HepG2 (cell line): ENCODE data around the gene TCTA. TPM values are rescaled to one million over a fixed set of nuclear protein-coding genes. Genes with fewer than 3 reads are reported as not detected.

ENCODE experiments used
- ATAC-seq: fragments of 200-7000 bp; cut with Tn5 transposase; 3 replicates; pipeline ENCODE4 v1.9.1; 2020; ENCODE audit warnings: mild to moderate bottlenecking, moderate library complexity
- BruUV-seq: library from RNA; stranded (reverse); fragments of 400-500 nt; replicated peaks from 2 replicates; lab custom pipeline; 2021; lab: Mats Ljungman, UMichigan
- CTCF ChIA-PET: fragments of 300-600 bp; formaldehyde crosslinking; extraction: SDS; loops from one replicate; lab custom pipeline; 2021; ENCODE audit warnings: low total read pairs, inconsistent platforms, low intra/inter-chr PET ratio; lab: Yijun Ruan, JAX
- POLR2A ChIA-PET: fragments of 350-600 bp; sonication (Branson Sonifier 250); formaldehyde crosslinking; loops from one replicate; lab custom pipeline; 2020; ENCODE audit warnings: antibody characterized with exemption, inconsistent platforms; lab: Yijun Ruan, JAX
- DNase-seq: peaks from one replicate; pipeline ENCODE4 v3.0.0-alpha.2; 2015; ENCODE audit warnings: low spot score
- FAIRE-seq: peaks from 3 replicates; lab custom pipeline; 2011; peaks lifted over from hg19 to GRCh38; lab: Jason Lieb, UNC
- H2AFZ ChIP-seq: one replicate; pipeline ENCODE4 v1.6.1; 2011; ENCODE audit warnings: low read length, inconsistent platforms
- H3K27ac ChIP-seq: fragments of 300-600 bp; 3 replicates; pipeline ENCODE4 v1.8.0; 2011; ENCODE audit warnings: mixed run types, mild to moderate bottlenecking, mixed read lengths, low read length, inconsistent platforms; ENCODE audit not compliant: insufficient read depth; ENCODE audit errors: extremely low read length
- H3K27me3 ChIP-seq, 2 experiments: fragments of 200-600 bp in 1 of 2; 2 replicates in 1 of 2; 3 replicates in 1 of 2; pipeline versions ENCODE4 v1.6.0 to v1.8.0; 2011; ENCODE audit warnings: low read length in 2 of 2, mild to moderate bottlenecking in 2 of 2, moderate library complexity in 2 of 2, inconsistent platforms in 1 of 2; ENCODE audit not compliant: insufficient read depth in 2 of 2, control insufficient read depth in 1 of 2
- H3K36me3 ChIP-seq, 2 experiments: fragments of 200-600 bp in 1 of 2; replicated peaks in 1 of 2; 2 replicates in 1 of 2; 3 replicates in 1 of 2; pipeline versions ENCODE4 v1.5.1 to v1.8.0; 2011; ENCODE audit warnings: low read length in 2 of 2, inconsistent platforms in 1 of 2; ENCODE audit not compliant: insufficient read depth in 2 of 2, control insufficient read depth in 1 of 2
- H3K4me1 ChIP-seq: 2 replicates; pipeline ENCODE4 v1.5.1; 2012; ENCODE audit warnings: low read length, inconsistent platforms; ENCODE audit not compliant: insufficient read depth
- H3K4me2 ChIP-seq: 2 replicates; pipeline ENCODE4 v1.6.0; 2011; ENCODE audit warnings: low read depth, low read length, inconsistent platforms
- H3K4me3 ChIP-seq, 3 experiments: fragments of 200-600 bp in 1 of 3; sonication (generic), shearing (Covaris generic) in 1 of 3; replicated peaks in 1 of 3; 2 replicates each; pipeline ENCODE4 v1.5.1; 2011 to 2016; ENCODE audit warnings: low read length in 3 of 3, inconsistent platforms in 2 of 3, low read depth in 2 of 3, mild to moderate bottlenecking in 2 of 3, control low read depth in 1 of 3, mixed read lengths in 1 of 3; ENCODE audit not compliant: insufficient read depth in 1 of 3
- H3K79me2 ChIP-seq: one replicate; pipeline ENCODE4 v1.6.1; 2011; ENCODE audit warnings: low read length, inconsistent platforms; ENCODE audit not compliant: insufficient read depth
- H3K9ac ChIP-seq: 2 replicates; pipeline ENCODE4 v1.6.0; 2011; ENCODE audit warnings: mild to moderate bottlenecking, low read depth, low read length, inconsistent platforms; ENCODE audit not compliant: insufficient read depth
- H3K9me3 ChIP-seq: 2 replicates; pipeline ENCODE4 v1.5.1; 2012; ENCODE audit warnings: mild to moderate bottlenecking, low read length
- H4K20me1 ChIP-seq: 2 replicates; pipeline ENCODE4 v1.6.0; 2011; ENCODE audit warnings: inconsistent platforms, mild to moderate bottlenecking, low read length, moderate library complexity; ENCODE audit not compliant: insufficient read depth
- GRHL1 ChIP-seq: sonication (generic); formaldehyde crosslinking; conservative IDR thresholded peaks from 2 replicates; pipeline ENCODE4 v1.8.0; 2022; ENCODE audit warnings: missing genetic modification reagents
- GZF1 ChIP-seq: sonication (generic); formaldehyde crosslinking; IDR thresholded peaks from 2 replicates; pipeline ENCODE4 v1.5.1; 2020; ENCODE audit warnings: mild to moderate bottlenecking, missing genetic modification reagents
- KDM1A ChIP-seq: IDR thresholded peaks from 2 replicates; pipeline ENCODE4 v1.6.1; 2016; ENCODE audit warnings: missing compliant biosample characterization
- RCOR2 ChIP-seq: IDR thresholded peaks from 2 replicates; pipeline ENCODE4 v1.6.1; 2016; ENCODE audit warnings: missing biosample characterization, missing genetic modification reagents
- SIX1 ChIP-seq: sonication (generic); formaldehyde crosslinking; IDR thresholded peaks from 2 replicates; pipeline ENCODE4 v1.4.0; 2020; ENCODE audit warnings: missing genetic modification reagents, borderline replicate concordance
- SPEN ChIP-seq: sonication (generic); formaldehyde crosslinking; IDR thresholded peaks from 2 replicates; pipeline ENCODE4 v1.5.1; 2020; ENCODE audit warnings: low read depth, mild to moderate bottlenecking, missing genetic modification reagents
- ZNF629 ChIP-seq: sonication (generic); formaldehyde crosslinking; conservative IDR thresholded peaks from 2 replicates; pipeline ENCODE4 v1.5.0; 2020; ENCODE audit warnings: missing genetic modification reagents
- WGBS: methylation state at CpG from one replicate; pipeline ENCODE4 v1.1.6; 2017; ENCODE audit warnings: low lambda C conversion rate; 5-methylcytosine and 5-hydroxymethylcytosine counted together
- in situ Hi-C: cut with HindIII; loops from 2 replicates; pipeline ENCODE4 v1.10.0; 2017; ENCODE audit warnings: low pct_unique_long_range_greater_than_20kb; ENCODE audit not compliant: extremely low pct_ligation_motif_present
- intact Hi-C: fragments of 100-400 bp; cut with micrococcal nuclease; formaldehyde crosslinking; loops from one replicate; pipeline ENCODE4 v1.10.0; 2022; ENCODE audit not compliant: unreplicated experiment
- polyA plus RNA-seq, 8 experiments: library from polyadenylated mRNA; depleted of rRNA in 3 of 8; stranded (reverse) in 7 of 8; unstranded in 1 of 8; fragments of >200 nt; fragmentation: Illumina TruSeq in 4 of 8; extraction: Trizol in 4 of 8; gene quantifications; 2 replicates each; pipeline versions ENCODE4 v1.2.1 to v1.2.3, GENCODE V29; 2011 to 2016; ENCODE audit warnings: low read depth in 4 of 8, missing spikeins in 1 of 8, mixed read lengths in 1 of 8; ENCODE audit not compliant: insufficient read depth in 1 of 8
- total RNA-seq, 5 experiments: library from RNA; depleted of rRNA; stranded (reverse); fragments of >200 nt; fragmentation: Illumina TruSeq; extraction: Trizol; gene quantifications; 2 replicates each; pipeline ENCODE4 v1.2.3, GENCODE V29; 2016; ENCODE audit warnings: low read depth in 1 of 5
- TF ChIP-seq, protein P1 (sequence below): sonication (generic); formaldehyde crosslinking; IDR thresholded peaks from 2 replicates; pipeline ENCODE4 v1.5.0; 2020; ENCODE audit warnings: mild to moderate bottlenecking, missing genetic modification reagents, borderline replicate concordance
- TF ChIP-seq, protein P2 (sequence below): sonication (generic); formaldehyde crosslinking; IDR thresholded peaks from 2 replicates; pipeline ENCODE4 v1.9.0; 2021; ENCODE audit warnings: missing genetic modification reagents, borderline replicate concordance

Gene TCTA
- total and polyA plus RNA-seq, 2 of the 13 experiments (the other 11 are each of a cell fraction or from before 2014, with no cell fraction given), result 8.3 to 13.2 TPM

GRCh38 chr3:49410066-49410845 lies 2.0 kb upstream of the TCTA start:
- 24% methylated on average over 4 of the region's 4 CpGs for WGBS
- FAIRE-seq (no peak), DNase-seq (no peak), ATAC-seq (no peak)
- intact Hi-C loops, result loop anchor here (5.0 kb wide), 2 partner anchors 53 to 318 kb away; partner anchors contain the start of genes GPX1 and QRICH1
- Histone ChIP-seq H3K4me2 (peak overlapping the region; percentile 70), H3K9ac (peak overlapping the region; percentile 95), H3K4me3 (peak overlapping the region; percentile 81 to 93 (median 90)), H4K20me1 (peaks cover 50% of the 10 kb centered on the region), H2AFZ (no peak overlapping the region), H3K9me3 (no peaks in the 10 kb centered on the region), H3K79me2 (peaks cover 78% of the 10 kb centered on the region), H3K27ac (peak overlapping the region; percentile 91), H3K36me3 (peaks cover 0 to 3% of the 10 kb centered on the region in 2 experiments; a peak in 1 of 5 replicates), H3K27me3 (no peaks in the 10 kb centered on the region; a peak in 1 of 5 replicates), H3K4me1 (peaks cover 64% of the 10 kb centered on the region)
- TSS peak; percentile 73 for BruUV-seq
- ChIA-PET CTCF (no interaction called here), POLR2A (interaction anchor here (1.5 to 2.6 kb wide), 3 partner anchors 19 to 71 kb away, joined by 3 to 38 read pairs (median 32); partner anchors contain the start of genes GPX1, NICN1 and USP4)
- in situ Hi-C loops, result no loop called here
- TF ChIP-seq SPEN (CRISPR knock-in tag), result no peak
- TF ChIP-seq GRHL1 (CRISPR knock-in tag), result no peak
- TF ChIP-seq RCOR2, result peak; percentile 47; the same call in 1 of the 2 replicates
- no peak for TF ChIP-seq GZF1 (CRISPR knock-in tag)
- TF ChIP-seq, protein P1, sequence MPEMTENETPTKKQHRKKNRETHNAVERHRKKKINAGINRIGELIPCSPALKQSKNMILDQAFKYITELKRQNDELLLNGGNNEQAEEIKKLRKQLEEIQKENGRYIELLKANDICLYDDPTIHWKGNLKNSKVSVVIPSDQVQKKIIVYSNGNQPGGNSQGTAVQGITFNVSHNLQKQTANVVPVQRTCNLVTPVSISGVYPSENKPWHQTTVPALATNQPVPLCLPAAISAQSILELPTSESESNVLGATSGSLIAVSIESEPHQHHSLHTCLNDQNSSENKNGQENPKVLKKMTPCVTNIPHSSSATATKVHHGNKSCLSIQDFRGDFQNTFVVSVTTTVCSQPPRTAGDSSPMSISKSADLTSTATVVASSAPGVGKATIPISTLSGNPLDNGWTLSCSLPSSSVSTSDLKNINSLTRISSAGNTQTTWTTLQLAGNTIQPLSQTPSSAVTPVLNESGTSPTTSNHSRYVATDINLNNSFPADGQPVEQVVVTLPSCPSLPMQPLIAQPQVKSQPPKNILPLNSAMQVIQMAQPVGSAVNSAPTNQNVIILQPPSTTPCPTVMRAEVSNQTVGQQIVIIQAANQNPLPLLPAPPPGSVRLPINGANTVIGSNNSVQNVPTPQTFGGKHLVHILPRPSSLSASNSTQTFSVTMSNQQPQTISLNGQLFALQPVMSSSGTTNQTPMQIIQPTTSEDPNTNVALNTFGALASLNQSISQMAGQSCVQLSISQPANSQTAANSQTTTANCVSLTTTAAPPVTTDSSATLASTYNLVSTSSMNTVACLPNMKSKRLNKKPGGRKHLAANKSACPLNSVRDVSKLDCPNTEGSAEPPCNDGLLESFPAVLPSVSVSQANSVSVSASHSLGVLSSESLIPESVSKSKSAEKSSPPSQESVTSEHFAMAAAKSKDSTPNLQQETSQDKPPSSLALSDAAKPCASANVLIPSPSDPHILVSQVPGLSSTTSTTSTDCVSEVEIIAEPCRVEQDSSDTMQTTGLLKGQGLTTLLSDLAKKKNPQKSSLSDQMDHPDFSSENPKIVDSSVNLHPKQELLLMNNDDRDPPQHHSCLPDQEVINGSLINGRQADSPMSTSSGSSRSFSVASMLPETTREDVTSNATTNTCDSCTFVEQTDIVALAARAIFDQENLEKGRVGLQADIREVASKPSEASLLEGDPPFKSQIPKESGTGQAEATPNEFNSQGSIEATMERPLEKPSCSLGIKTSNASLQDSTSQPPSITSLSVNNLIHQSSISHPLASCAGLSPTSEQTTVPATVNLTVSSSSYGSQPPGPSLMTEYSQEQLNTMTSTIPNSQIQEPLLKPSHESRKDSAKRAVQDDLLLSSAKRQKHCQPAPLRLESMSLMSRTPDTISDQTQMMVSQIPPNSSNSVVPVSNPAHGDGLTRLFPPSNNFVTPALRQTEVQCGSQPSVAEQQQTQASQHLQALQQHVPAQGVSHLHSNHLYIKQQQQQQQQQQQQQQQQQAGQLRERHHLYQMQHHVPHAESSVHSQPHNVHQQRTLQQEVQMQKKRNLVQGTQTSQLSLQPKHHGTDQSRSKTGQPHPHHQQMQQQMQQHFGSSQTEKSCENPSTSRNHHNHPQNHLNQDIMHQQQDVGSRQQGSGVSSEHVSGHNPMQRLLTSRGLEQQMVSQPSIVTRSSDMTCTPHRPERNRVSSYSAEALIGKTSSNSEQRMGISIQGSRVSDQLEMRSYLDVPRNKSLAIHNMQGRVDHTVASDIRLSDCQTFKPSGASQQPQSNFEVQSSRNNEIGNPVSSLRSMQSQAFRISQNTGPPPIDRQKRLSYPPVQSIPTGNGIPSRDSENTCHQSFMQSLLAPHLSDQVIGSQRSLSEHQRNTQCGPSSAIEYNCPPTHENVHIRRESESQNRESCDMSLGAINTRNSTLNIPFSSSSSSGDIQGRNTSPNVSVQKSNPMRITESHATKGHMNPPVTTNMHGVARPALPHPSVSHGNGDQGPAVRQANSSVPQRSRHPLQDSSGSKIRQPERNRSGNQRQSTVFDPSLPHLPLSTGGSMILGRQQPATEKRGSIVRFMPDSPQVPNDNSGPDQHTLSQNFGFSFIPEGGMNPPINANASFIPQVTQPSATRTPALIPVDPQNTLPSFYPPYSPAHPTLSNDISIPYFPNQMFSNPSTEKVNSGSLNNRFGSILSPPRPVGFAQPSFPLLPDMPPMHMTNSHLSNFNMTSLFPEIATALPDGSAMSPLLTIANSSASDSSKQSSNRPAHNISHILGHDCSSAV (CRISPR knock-in tag), result no peak
- TF ChIP-seq, protein P2, sequence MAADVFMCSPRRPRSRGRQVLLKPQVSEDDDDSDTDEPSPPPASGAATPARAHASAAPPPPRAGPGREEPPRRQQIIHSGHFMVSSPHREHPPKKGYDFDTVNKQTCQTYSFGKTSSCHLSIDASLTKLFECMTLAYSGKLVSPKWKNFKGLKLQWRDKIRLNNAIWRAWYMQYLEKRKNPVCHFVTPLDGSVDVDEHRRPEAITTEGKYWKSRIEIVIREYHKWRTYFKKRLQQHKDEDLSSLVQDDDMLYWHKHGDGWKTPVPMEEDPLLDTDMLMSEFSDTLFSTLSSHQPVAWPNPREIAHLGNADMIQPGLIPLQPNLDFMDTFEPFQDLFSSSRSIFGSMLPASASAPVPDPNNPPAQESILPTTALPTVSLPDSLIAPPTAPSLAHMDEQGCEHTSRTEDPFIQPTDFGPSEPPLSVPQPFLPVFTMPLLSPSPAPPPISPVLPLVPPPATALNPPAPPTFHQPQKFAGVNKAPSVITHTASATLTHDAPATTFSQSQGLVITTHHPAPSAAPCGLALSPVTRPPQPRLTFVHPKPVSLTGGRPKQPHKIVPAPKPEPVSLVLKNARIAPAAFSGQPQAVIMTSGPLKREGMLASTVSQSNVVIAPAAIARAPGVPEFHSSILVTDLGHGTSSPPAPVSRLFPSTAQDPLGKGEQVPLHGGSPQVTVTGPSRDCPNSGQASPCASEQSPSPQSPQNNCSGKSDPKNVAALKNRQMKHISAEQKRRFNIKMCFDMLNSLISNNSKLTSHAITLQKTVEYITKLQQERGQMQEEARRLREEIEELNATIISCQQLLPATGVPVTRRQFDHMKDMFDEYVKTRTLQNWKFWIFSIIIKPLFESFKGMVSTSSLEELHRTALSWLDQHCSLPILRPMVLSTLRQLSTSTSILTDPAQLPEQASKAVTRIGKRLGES (CRISPR knock-in tag), result no peak
- TF ChIP-seq KDM1A (CRISPR knock-in tag), result peak; percentile 81
- TF ChIP-seq ZNF629 (CRISPR knock-in tag), result peak; percentile 97
- no peak for TF ChIP-seq SIX1 (CRISPR knock-in tag)
